Heart left ventricle (tissue), 16 donors: Measurements from ENCODE around the gene BDKRB2. TPM values are rescaled to one million over a fixed set of nuclear protein-coding genes. Genes with fewer than 3 reads are reported as not detected.

Source experiments
- ATAC-seq, 4 donors: fragments of 200-7000 bp; cut with Tn5 transposase; one replicate each; pipeline ENCODE4 v1.9.1; 2020 to 2022; ENCODE audit warnings: moderate library complexity in 4 of 4, mild to moderate bottlenecking in 3 of 4, moderate number of reproducible peaks in 1 of 4
- DNase-seq, 5 donors: peaks; one replicate each; pipeline ENCODE4 v3.0.0-alpha.2; 2020
- H3K27ac ChIP-seq, 12 donors: fragments of 200-600 bp; sonication (generic) in 4 of 12; one replicate each; pipeline versions ENCODE4 v1.5.0 to v1.8.0; 2016 to 2022; ENCODE audit warnings: mild to moderate bottlenecking in 2 of 12
- H3K27me3 ChIP-seq, 9 donors: fragments of 200-600 bp; sonication (generic) in 2 of 9; one replicate each; pipeline versions ENCODE4 v1.5.1 to v1.8.0; 2016 to 2022; ENCODE audit warnings: mild to moderate bottlenecking in 3 of 9
- H3K36me3 ChIP-seq, 9 donors: fragments of 200-600 bp; sonication (generic) in 2 of 9; one replicate each; pipeline versions ENCODE4 v1.5.0 to v1.8.0; 2018 to 2022; ENCODE audit warnings: mild to moderate bottlenecking in 2 of 9
- H3K4me1 ChIP-seq, 12 donors: fragments of 200-600 bp; sonication (generic) in 4 of 12; one replicate each; pipeline versions ENCODE4 v1.5.0 to v1.8.0; 2016 to 2022; ENCODE audit warnings: mild to moderate bottlenecking in 3 of 12
- H3K4me3 ChIP-seq, 12 donors: fragments of 200-600 bp; sonication (generic) in 4 of 12; one replicate each; pipeline versions ENCODE4 v1.5.0 to v1.8.0; 2017 to 2022; ENCODE audit warnings: mild to moderate bottlenecking in 9 of 12, moderate library complexity in 4 of 12
- H3K9me3 ChIP-seq, 12 donors: fragments of 200-600 bp; sonication (generic) in 4 of 12; one replicate each; pipeline versions ENCODE4 v1.5.0 to v1.8.0; 2016 to 2022; ENCODE audit warnings: mild to moderate bottlenecking in 1 of 12
- POLR2A ChIP-seq, 2 donors: fragments of 450-650 bp; IDR thresholded peaks; one replicate each; pipeline ENCODE4 v1.6.1; 2017; ENCODE audit warnings: antibody characterized with exemption in 2 of 2, mild to moderate bottlenecking in 2 of 2, moderate library complexity in 2 of 2
- WGBS, 4 donors: extraction: QIAGEN DNeasy Blood & Tissue Kit in 2 of 4; methylation state at CpG; one replicate each; pipeline versions ENCODE4 v1.1.5 to v1.1.7; 2013 to 2018; 5-methylcytosine and 5-hydroxymethylcytosine counted together
- intact Hi-C, 10 donors: fragments of 100-400 bp; cut with DNase I; formaldehyde crosslinking; loops; one replicate each; pipeline versions ENCODE4 v1.11.1 to v1.14.2; 2022
- polyA plus RNA-seq, 2 donors: library from polyadenylated mRNA; stranded (reverse); fragments of 200-250 nt; gene quantifications; one replicate each; pipeline ENCODE4 v1.2.3, GENCODE V29; 2013
- total RNA-seq, 9 donors: library from RNA; depleted of rRNA in 2 of 9; stranded (reverse); fragments of >200 nt in 2 of 9; fragmentation: NEBNext Ultra II Directional in 3 of 9; extraction: Animal tissue kit (Norgen Biotek cat#: 25700) in 3 of 9; gene quantifications; one replicate each; pipeline versions ENCODE4 v1.1.0 to v1.2.4, GENCODE V29; 2016 to 2023
- TF ChIP-seq, protein P1 (sequence below), 12 donors: fragments of 200-600 bp; sonication (generic) in 4 of 12; IDR thresholded peaks; one replicate each; pipeline versions ENCODE4 v1.5.0 to v1.8.0; 2018 to 2022; ENCODE audit warnings: antibody characterized with exemption in 12 of 12, mild to moderate bottlenecking in 5 of 12
- donor health status: ischemic (EF 13 %, LVEDD 7.1; RV severe dilation, severe dysfunction).
- donor health status: healthy with polysubstance abuse.
- donor health status: DM: no; HTN: yes; CAD: no.
- donor health status: DM: no; HTN: no; CAD: no.
- donor health status: ischemic (EF 25% LVEDD 6.9; RV normal size, moderate dysfunction).
- donor health status: ischemic (EF 25% LVEDD 5.7; RV mildly dilated, moderate dysfunction).
- donor health status: healthy.
- donor health status: DM: yes; HTN: yes; CAD: no.
- donor health status: ischemic (EF 35%, LVEDD 5.7; RV mildly dilated, moderate dysfunction).
- donor health status: nonischemic (EF 11% LVEDD 7.7; RV severe dilation, severe dysfunction).
- donor health status: DM: yes; HTN: yes; CAD: no.
- donor health status: PGD.
- donor health status: ischemic (EF 29% LVEDD 5.4; RV normal size, mild dysfunction).
- donor health status: nonischemic (EF 23%, LVEDD 6.1; RV moderate dilation, normal function).

The BDKRB2 gene
- total and polyA plus RNA-seq, 11 donors, result 0.14 to 3.3 (median 0.63) TPM

DNA sequence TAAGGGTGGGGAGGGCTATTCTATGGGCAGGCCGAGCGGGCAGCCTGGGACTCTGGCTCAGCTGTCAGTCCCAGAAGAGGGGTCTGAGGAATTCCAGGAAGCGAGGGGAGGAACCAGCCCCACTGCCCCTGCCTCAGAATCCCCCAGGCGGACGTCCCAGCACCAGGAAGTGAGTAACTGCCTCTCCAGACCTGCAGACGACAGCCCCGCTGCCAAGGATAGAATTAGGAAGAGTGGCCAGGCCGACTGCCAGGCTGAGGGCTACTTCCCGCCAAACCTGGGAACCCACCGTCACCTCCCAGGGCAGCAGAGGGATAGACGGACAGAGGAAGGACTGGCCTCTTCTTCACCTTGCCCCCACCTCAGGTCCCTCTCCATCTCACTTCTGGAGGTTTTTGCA, 6.7 kb upstream of the BDKRB2 start:
- intact Hi-C loops, result no loop called here
- H3K4me1 ChIP-seq, result peaks cover 0 to 7% (median 0%) of the 10 kb centered on the region in 12 donors
- H3K9me3 ChIP-seq, result no peaks in the 10 kb centered on the region
- TF ChIP-seq, protein P1, sequence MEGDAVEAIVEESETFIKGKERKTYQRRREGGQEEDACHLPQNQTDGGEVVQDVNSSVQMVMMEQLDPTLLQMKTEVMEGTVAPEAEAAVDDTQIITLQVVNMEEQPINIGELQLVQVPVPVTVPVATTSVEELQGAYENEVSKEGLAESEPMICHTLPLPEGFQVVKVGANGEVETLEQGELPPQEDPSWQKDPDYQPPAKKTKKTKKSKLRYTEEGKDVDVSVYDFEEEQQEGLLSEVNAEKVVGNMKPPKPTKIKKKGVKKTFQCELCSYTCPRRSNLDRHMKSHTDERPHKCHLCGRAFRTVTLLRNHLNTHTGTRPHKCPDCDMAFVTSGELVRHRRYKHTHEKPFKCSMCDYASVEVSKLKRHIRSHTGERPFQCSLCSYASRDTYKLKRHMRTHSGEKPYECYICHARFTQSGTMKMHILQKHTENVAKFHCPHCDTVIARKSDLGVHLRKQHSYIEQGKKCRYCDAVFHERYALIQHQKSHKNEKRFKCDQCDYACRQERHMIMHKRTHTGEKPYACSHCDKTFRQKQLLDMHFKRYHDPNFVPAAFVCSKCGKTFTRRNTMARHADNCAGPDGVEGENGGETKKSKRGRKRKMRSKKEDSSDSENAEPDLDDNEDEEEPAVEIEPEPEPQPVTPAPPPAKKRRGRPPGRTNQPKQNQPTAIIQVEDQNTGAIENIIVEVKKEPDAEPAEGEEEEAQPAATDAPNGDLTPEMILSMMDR (IDR thresholded peaks at IDR 0.05), result no peak
- no peak for TF ChIP-seq POLR2A (IDR thresholded peaks at IDR 0.05)
- ATAC-seq, result peak in 3 of 4 donors; percentile 14 to 54 (median 14)
- H3K4me3 ChIP-seq, result no peak overlapping the region
- peak overlapping the region in 5 of 12 donors; percentile 33 to 61 (median 52) for H3K27ac ChIP-seq
- H3K36me3 ChIP-seq, result no peaks in the 10 kb centered on the region
- DNase-seq, result peak in 2 of 5 donors; percentile 23 to 38
- peaks cover 0 to 44% (median 6%) of the 10 kb centered on the region in 9 donors for H3K27me3 ChIP-seq
- WGBS, 4 donors, result 36 to 42% (median 40%) methylated on average over 6 to 11 of the region's 11 CpGs

DNA sequence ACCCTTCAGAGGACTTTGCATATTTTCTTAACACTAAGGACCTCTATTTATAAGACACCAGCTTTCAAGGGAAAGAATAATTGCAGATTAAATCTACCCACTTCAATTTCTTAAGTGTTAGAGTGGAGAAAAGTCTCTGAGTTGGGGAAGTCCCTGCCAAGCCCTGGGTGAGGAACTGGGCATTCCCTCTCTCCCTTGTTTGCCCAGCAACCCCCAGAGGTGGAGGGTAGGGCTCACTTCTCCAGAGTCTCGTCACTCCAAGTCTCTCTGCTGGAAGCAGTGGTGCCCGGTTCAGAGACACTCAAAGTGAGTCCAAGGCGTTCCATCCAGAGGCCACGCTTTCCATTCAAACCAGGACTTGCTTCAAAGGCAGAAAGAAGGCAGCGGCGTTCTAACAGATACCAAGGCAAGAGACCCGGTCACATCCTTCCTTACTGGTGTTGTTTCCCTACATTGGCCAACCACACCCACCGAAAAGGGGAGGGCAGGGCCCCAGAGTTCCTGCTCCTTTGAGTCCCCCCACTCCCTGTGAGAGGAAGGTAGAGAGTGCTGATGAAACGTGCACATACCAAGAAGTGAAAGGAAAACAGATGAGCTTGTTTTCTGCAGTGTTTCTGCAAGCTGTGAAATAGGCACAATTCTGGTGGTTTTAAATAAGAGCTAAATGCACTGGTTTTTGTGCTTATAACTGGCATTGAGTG, 6.1 kb upstream of the BDKRB2 start:
- DNase-seq (no peak), ATAC-seq (peak in 2 of 4 donors; percentile 31 to 40)
- Histone ChIP-seq H3K27me3 (peaks cover 0 to 43% (median 10%) of the 10 kb centered on the region in 9 donors), H3K4me3 (no peak overlapping the region), H3K27ac (peak overlapping the region in 7 of 12 donors; percentile 15 to 61 (median 35)), H3K4me1 (peaks cover 0 to 7% (median 0%) of the 10 kb centered on the region in 12 donors), H3K36me3 (no peaks in the 10 kb centered on the region), H3K9me3 (no peaks in the 10 kb centered on the region)
- intact Hi-C loops, result no loop called here
- 30 to 53% (median 33%) methylated on average over 9 of the region's 9 CpGs for WGBS, 4 donors
- TF ChIP-seq, protein P1 (IDR thresholded peaks at IDR 0.05), result no peak
- TF ChIP-seq POLR2A (IDR thresholded peaks at IDR 0.05), result no peak

DNA sequence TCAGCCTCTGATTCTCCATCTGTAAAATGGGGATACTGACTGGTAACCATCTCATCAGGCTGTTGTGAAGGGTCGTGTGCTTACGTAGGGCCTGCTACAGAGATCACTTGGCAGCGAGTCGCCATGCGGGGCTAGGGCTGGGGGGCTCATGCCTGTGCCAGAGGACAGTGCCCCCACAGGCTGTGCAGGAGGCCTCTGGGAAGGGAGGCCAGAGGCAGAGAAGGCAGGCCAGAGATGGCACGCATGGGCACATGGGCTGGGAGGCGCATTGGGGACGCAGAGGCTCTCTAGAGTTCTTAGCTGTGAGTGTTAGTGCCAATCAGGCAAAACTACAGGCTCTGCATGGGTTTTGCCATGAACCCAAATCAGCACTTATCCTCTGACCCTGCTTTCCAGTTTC, 3.5 kb upstream of the BDKRB2 start:
- no peaks in the 10 kb centered on the region for H3K9me3 ChIP-seq
- no peak for DNase-seq
- H3K36me3 ChIP-seq, result no peaks in the 10 kb centered on the region
- no peak for ATAC-seq
- WGBS, 4 donors, result 90 to 97% (median 95%) methylated on average over 8 of the region's 8 CpGs
- intact Hi-C loops, result no loop called here
- TF ChIP-seq, protein P1 (IDR thresholded peaks at IDR 0.05), result no peak
- no peak for TF ChIP-seq POLR2A (IDR thresholded peaks at IDR 0.05)
- peaks cover 0 to 52% (median 18%) of the 10 kb centered on the region in 9 donors for H3K27me3 ChIP-seq
- H3K4me3 ChIP-seq, result no peak overlapping the region
- H3K4me1 ChIP-seq, result peaks cover 0 to 18% (median 7%) of the 10 kb centered on the region in 12 donors
- no peak overlapping the region for H3K27ac ChIP-seq

DNA sequence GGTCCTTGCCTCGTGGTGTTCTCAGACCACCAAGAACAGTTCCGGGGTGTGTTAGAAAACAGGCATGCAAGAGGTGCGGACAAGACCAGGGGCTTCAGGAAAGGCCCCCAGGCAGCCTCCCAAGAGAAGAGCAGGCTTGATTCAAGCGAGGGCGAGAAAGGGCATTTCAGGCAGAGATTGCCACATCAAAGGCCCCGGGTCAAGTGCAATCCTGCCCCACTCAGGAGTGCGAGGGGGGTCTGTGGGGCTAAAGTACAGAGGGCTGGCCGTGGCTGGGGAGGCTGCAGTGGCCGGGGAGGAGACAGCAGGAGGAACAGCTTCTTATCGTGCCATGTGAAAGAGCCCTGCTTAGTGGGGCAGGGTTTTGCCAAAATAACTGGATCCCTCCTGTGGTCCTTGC, 2.7 kb upstream of the BDKRB2 start:
- H3K4me1 ChIP-seq, result peaks cover 0 to 18% (median 7%) of the 10 kb centered on the region in 12 donors
- TF ChIP-seq, protein P1 (IDR thresholded peaks at IDR 0.05), result no peak
- TF ChIP-seq POLR2A (IDR thresholded peaks at IDR 0.05), result no peak
- H3K9me3 ChIP-seq, result no peaks in the 10 kb centered on the region
- peaks cover 0 to 52% (median 18%) of the 10 kb centered on the region in 9 donors for H3K27me3 ChIP-seq
- H3K4me3 ChIP-seq, result no peak overlapping the region
- no peaks in the 10 kb centered on the region for H3K36me3 ChIP-seq
- WGBS, 4 donors, result 66 to 77% (median 69%) methylated on average over 10 of the region's 10 CpGs
- intact Hi-C loops, result no loop called here
- DNase-seq (no peak), ATAC-seq (no peak)
- no peak overlapping the region for H3K27ac ChIP-seq
